Kidney (tissue), 14 donors: ENCODE results near the gene CYP1A1. TPM values are rescaled to one million over a fixed set of nuclear protein-coding genes. Genes with fewer than 3 reads are reported as not detected.

Source experiments
- DNase-seq, 5 donors: peaks; one replicate each; pipeline ENCODE4 v3.0.0-alpha.2; 2013 to 2020
- FAIRE-seq: peaks from 2 replicates; lab custom pipeline; 2012; peaks lifted over from hg19 to GRCh38; lab: Jason Lieb, UNC
- H3K27ac ChIP-seq, 2 donors: one replicate each; pipeline ENCODE4 v1.7.0; 2013; ENCODE audit warnings: low read depth in 2 of 2, low read length in 2 of 2, inconsistent platforms in 1 of 2
- H3K27me3 ChIP-seq: one replicate; pipeline ENCODE4 v1.7.1; 2013; ENCODE audit warnings: low read length, inconsistent platforms; ENCODE audit not compliant: control insufficient read depth, insufficient read depth
- H3K36me3 ChIP-seq, 3 donors: one replicate each; pipeline versions ENCODE4 v1.7.0 to v1.7.1; 2013; ENCODE audit warnings: low read length in 3 of 3, control low read depth in 1 of 3, inconsistent platforms in 1 of 3; ENCODE audit not compliant: insufficient read depth in 3 of 3, control insufficient read depth in 2 of 3
- H3K4me1 ChIP-seq, 3 donors: one replicate each; pipeline versions ENCODE4 v1.7.0 to v1.7.1; 2013; ENCODE audit warnings: low read length in 3 of 3, inconsistent platforms in 1 of 3, low read depth in 1 of 3; ENCODE audit not compliant: control insufficient read depth in 2 of 3, insufficient read depth in 2 of 3
- H3K4me3 ChIP-seq, 3 donors: one replicate each; pipeline versions ENCODE4 v1.7.0 to v1.8.1; 2013; ENCODE audit warnings: low read length in 3 of 3, control low read depth in 1 of 3, inconsistent platforms in 1 of 3
- H3K9ac ChIP-seq, 3 donors: one replicate each; pipeline versions ENCODE4 v1.7.0 to v1.7.1; 2013; ENCODE audit warnings: low read length in 3 of 3, control low read depth in 1 of 3, inconsistent platforms in 1 of 3
- H3K9me3 ChIP-seq, 3 donors: one replicate each; pipeline versions ENCODE4 v1.7.0 to v1.7.1; 2013; ENCODE audit warnings: low read length in 3 of 3, control low read depth in 1 of 3, inconsistent platforms in 1 of 3; ENCODE audit not compliant: control insufficient read depth in 2 of 3, insufficient read depth in 1 of 3
- intact Hi-C: fragments of 100-400 bp; cut with DNase I; formaldehyde crosslinking; loops from one replicate; pipeline ENCODE4 v1.11.1; 2022
- polyA plus RNA-seq: library from polyadenylated mRNA; stranded (reverse); fragments of 350-450 nt; fragmentation: Illumina TruSeq; extraction: RNeasy Lipid Tissue Mini Kit (QIAGEN cat#74804); gene quantifications from one replicate; pipeline ENCODE4 v1.2.3, GENCODE V29; 2014; ENCODE audit warnings: low read depth, low replicate concordance; ENCODE audit not compliant: insufficient read depth
- total RNA-seq: library from RNA; stranded (reverse); fragmentation: NEBNext Ultra II Directional; extraction: Animal tissue kit (Norgen Biotek cat#: 25700); gene quantifications from one replicate; pipeline ENCODE4 v1.2.1, GENCODE V29; 2021
- TF ChIP-seq, protein P1 (sequence below): IDR thresholded peaks from 3 replicates; pipeline ENCODE4 v1.5.1; 2012; ENCODE audit warnings: mild to moderate bottlenecking, moderate library complexity, borderline replicate concordance; ENCODE audit not compliant: insufficient read depth; ENCODE audit errors: extremely low read depth
- donor health status: control.
- donor health status: control.
- donor health status: control.
- donor health status: control.
- donor health status: control.
- donor health status: DM: yes; HTN: yes; CAD: no.
- donor health status: Normal renal cell carcinoma (clear cell type).

Gene CYP1A1
- total and polyA plus RNA-seq, 2 donors from 2014 or later: 0.13 to 0.26 TPM

DNA sequence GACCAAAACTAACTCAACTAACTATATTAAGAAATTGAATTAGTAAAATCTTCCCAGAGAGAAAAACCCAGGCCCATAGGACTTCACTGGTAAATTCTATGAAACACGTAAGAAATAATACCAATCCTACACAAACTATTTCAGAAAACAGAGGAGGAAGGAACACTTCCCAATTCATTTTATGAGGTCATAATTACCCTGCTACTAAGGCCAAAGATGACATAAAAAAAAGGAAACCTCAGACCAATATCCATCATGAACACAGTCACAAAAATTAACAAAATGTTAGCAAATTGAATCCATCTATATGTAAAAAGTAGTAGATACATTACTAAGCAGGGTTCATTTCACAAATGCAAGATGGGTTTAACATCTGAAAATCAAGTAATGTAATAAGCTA is 33.0 kb downstream of the CYP1A1 start:
- H3K27ac ChIP-seq: no peak overlapping the region
- H3K4me1 ChIP-seq: peaks cover 0 to 7% (median 6%) of the 10 kb centered on the region in 3 donors
- FAIRE-seq: no peak
- no peaks in the 10 kb centered on the region for H3K27me3 ChIP-seq
- TF ChIP-seq, protein P1, sequence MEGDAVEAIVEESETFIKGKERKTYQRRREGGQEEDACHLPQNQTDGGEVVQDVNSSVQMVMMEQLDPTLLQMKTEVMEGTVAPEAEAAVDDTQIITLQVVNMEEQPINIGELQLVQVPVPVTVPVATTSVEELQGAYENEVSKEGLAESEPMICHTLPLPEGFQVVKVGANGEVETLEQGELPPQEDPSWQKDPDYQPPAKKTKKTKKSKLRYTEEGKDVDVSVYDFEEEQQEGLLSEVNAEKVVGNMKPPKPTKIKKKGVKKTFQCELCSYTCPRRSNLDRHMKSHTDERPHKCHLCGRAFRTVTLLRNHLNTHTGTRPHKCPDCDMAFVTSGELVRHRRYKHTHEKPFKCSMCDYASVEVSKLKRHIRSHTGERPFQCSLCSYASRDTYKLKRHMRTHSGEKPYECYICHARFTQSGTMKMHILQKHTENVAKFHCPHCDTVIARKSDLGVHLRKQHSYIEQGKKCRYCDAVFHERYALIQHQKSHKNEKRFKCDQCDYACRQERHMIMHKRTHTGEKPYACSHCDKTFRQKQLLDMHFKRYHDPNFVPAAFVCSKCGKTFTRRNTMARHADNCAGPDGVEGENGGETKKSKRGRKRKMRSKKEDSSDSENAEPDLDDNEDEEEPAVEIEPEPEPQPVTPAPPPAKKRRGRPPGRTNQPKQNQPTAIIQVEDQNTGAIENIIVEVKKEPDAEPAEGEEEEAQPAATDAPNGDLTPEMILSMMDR: no peak
- no peaks in the 10 kb centered on the region for H3K36me3 ChIP-seq
- H3K9me3 ChIP-seq: no peaks in the 10 kb centered on the region
- H3K4me3 ChIP-seq: no peak overlapping the region
- H3K9ac ChIP-seq: no peak overlapping the region
- no peak for DNase-seq
- intact Hi-C loops: no loop called here

DNA sequence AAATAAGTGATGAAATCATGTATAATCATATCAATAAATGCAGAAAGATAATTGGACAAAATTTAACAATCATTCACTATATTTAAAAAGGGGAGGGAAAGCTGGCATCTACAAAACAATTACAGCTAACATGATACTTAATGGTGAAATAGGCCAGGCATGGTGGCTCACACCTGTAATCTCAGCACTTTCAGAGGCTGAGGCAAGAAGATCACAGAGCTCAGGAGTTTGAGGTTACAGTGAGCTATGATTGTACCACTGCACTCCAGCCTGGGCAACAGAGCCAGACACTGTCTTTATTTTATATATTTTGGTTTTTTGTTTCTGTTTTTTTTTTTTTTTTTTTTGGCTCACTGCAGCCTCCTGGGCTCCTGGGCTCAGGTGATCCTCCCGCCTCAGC is 41.6 kb downstream of the CYP1A1 start:
- no peaks in the 10 kb centered on the region for H3K4me1 ChIP-seq
- intact Hi-C loops: no loop called here
- DNase-seq (no peak), FAIRE-seq (no peak)
- H3K36me3 ChIP-seq: no peaks in the 10 kb centered on the region
- H3K9me3 ChIP-seq: no peaks in the 10 kb centered on the region
- H3K9ac ChIP-seq: no peak overlapping the region
- H3K27me3 ChIP-seq: no peaks in the 10 kb centered on the region
- H3K27ac ChIP-seq: no peak overlapping the region
- no peak overlapping the region for H3K4me3 ChIP-seq
- TF ChIP-seq, protein P1: no peak

DNA sequence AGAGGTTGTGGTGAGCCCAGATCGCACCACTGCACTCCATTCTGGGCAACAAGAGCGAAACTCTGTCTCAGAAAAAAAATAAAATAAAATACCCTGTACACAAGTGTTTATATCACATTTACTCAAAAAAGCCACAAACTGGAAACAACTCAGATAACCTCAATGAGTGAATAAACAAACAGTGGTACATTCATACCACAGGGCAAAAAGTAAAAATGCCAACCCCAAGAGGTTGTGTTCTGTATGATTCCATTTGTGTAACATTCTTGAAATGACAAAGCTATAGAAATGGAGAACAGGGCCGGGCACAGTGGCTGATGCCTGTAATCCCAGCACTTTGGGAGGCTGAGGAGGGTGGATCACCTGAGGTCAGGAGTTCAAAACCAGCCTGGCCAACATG is 42.4 kb downstream of the CYP1A1 start:
- Histone ChIP-seq H3K9me3 (no peaks in the 10 kb centered on the region), H3K27ac (no peak overlapping the region), H3K27me3 (no peaks in the 10 kb centered on the region), H3K4me1 (no peaks in the 10 kb centered on the region), H3K4me3 (no peak overlapping the region), H3K36me3 (no peaks in the 10 kb centered on the region), H3K9ac (no peak overlapping the region)
- TF ChIP-seq, protein P1: no peak
- no peak for FAIRE-seq
- no peak for DNase-seq
- intact Hi-C loops: no loop called here

DNA sequence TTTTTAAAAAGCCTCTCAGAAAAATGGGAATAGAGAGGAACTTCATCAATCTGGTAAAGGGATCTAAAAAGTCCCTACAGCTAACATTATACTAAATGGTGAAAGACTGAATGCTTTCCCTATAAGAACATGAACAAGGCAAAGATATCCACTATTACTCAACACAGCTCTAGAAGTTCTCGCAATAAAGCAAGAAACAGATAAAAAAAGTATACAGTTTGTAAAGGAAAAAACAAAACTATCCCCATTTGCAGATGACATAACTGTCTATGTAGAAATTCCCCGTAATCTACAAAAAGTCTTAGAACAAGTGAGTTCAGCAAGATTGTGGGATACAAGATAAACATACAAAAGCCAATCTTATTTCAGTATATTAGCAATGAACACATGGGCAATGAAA is 44.9 kb downstream of the CYP1A1 start:
- no peaks in the 10 kb centered on the region for H3K9me3 ChIP-seq
- DNase-seq: no peak
- H3K4me3 ChIP-seq: no peak overlapping the region
- H3K4me1 ChIP-seq: no peaks in the 10 kb centered on the region
- H3K27ac ChIP-seq: no peak overlapping the region
- TF ChIP-seq, protein P1: no peak
- intact Hi-C loops: no loop called here
- no peak for FAIRE-seq
- H3K36me3 ChIP-seq: no peaks in the 10 kb centered on the region
- no peaks in the 10 kb centered on the region for H3K27me3 ChIP-seq
- H3K9ac ChIP-seq: no peak overlapping the region
